DMS79 (cell line): ENCODE measurements around the gene DGKG.

Experiments
- DNase-seq: peaks from one replicate; lab custom pipeline; 2025; lab: John Stamatoyannopoulos, UW

Gene DGKG

GRCh38 chr3:186239321-186239720, 122.7 kb downstream of the DGKG start:
- no peak for DNase-seq

GRCh38 chr3:186237915-186238314, 124.1 kb downstream of the DGKG start:
- DNase-seq, result no peak

DNA sequence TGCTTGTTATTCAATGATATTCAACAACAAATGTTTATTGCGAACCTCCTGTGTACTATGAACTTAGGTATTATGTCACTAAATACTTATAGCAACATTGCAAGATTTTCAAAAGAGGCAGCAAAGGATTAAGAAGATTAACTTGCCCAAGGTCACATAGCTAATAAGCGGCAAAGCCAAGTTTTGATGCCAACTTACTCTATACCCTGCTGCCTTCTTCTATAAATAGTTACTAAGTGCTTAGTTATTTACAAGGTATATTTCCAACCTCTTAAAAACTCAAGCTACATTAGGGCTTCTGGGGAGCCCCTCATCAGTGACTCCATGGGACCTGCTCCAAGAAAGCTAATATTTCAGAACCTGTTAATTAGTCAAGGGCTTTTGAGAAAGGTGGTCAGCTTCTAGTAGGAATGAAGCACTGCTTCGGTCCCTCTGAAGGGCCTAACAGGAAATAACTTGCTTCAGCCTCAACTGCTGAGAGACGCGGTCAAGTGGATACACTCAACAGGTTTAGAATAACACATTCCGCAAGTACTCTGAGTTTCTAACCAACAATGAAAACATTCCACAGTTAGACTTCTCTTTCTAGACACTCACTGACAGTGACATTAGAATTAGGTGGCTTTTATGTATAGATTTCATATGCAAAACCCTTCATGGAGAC, 125.5 kb downstream of the DGKG start:
- peak; percentile 35 for DNase-seq

DNA sequence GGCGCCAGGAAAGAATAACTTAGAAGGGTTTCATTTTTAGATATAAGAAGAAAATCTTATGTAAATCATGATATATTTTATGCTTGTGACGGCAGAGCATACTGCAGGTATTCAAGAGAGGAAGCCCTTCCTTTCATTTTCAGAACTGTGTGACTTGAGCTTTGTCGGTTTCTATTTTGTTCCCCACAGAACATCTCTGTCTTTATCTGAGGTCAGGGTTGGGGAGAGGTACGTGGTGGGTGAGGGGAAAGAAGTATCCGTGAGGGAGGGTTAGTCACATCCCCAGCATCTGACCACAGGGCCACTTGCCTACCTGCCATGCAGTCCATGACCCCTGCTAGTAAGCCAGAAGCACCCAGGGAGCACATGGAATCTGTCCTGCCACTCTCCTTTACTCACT, 126.5 kb downstream of the DGKG start:
- DNase-seq, result no peak

- no peak for DNase-seq
Measured at GRCh38 chr3:186234152-186234551, 127.9 kb downstream of the DGKG start.

- no peak for DNase-seq
Measured at GRCh38 chr3:186226482-186226881, 135.6 kb downstream of the DGKG start.

- no peak for DNase-seq
Measured at GRCh38 chr3:186225603-186226002, 136.4 kb downstream of the DGKG start.

DNA sequence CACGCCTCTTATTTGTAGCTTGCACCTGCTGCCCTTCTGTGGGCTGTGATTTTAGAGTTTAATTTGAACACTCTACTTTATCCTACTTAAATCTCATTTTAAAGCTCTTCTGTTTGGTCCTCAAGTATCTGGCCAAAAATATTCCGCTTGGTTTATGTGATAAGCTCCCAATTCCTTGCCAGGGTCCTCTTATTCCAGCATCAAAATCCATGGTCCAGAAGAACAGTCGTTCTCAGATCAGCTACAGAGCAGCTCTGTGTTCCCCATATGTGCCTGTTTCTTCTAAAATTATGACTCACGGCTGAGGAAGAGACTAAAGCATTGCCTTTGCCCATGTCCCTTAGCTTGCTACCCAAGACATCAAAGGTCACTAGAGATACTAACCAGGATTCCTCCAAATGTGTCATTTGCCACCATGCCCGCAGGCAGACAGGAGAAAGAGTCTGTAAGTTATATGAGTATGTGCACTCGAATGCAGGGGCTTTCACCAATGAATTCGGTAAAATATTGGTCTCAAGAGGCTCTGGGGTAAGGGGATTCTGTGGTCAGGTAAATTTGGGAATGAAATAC, 137.9 kb downstream of the DGKG start:
- DNase-seq, result no peak

DNA sequence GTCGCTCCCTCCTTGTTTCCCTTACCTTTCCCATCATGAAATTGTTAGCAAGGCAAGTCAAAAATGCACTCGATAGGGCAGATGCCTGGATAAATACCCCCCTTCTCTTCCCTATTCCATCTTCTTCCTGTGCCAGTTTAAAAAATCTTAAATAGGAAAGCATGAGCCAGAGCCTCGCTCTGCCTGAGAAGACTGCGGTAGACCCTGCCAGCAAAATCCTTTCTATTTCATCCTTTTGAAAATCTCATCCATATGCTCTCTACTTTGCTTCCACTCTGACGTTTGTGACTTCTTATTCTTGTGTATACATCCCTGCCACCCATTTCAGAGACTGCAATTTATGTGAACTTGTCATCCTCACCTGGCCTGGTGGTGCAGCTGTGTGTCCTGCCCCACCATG, 138.6 kb downstream of the DGKG start:
- DNase-seq, result no peak

DNA sequence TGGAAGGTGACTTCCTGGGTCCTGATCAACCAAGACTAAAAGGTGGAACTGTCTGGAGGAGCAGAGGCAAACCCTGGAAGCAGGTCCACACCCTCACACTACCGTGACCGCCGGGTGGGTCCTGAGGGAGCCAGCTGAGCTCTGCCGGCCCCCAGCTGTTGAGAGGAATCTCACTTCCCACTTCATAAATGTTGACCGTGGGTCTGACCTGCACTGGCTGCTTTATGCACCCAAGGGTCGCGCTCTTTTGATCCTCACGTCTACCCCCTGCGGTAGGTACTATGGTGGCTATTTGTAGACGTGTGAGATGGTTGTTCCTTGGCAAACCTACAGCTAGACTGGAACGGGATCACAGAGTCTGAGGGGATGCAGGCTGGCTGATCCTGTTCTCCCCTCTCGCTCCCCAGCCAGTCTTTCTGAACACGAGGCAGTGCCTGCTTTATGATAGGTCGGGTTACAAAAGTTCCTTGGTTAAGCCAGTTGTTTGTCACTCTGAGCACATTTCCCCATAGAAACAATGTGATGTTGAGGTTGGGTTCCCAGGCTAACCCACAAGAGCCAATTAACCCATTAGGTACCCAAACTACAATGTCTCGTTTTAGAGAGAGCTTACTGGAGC, 140.2 kb downstream of the DGKG start:
- DNase-seq, result no peak

- DNase-seq, result no peak
Measured at GRCh38 chr3:186220911-186221645, 141.0 kb downstream of the DGKG start.

GRCh38 chr3:186220365-186220764, 141.7 kb downstream of the DGKG start:
- DNase-seq, result no peak

GRCh38 chr3:186219211-186219638, 142.8 kb downstream of the DGKG start:
- no peak for DNase-seq

DNA sequence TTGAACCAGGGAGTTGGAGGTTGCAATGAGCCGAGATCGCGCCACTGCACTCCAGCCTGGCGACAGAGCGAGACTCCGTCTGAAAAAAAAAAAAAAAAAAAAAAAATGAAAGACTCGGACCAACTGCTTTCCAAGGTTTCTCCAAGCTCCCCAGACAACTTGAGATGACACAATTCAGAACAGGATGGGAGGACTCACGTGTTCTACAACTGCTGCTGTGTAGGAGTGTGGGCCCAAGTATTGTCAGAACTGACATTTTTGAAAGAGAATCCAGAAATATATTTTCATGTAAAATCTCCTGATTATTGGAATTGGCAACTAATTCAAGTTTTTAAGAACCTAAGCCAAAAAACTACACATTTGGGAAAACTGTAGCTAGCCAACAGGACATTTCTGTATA, 143.6 kb downstream of the DGKG start:
- DNase-seq, result no peak

- DNase-seq, result no peak
Measured at GRCh38 chr3:186217820-186218164, 144.2 kb downstream of the DGKG start.

- no peak for DNase-seq
Measured at GRCh38 chr3:186216900-186217819, 144.9 kb downstream of the DGKG start.

DNA sequence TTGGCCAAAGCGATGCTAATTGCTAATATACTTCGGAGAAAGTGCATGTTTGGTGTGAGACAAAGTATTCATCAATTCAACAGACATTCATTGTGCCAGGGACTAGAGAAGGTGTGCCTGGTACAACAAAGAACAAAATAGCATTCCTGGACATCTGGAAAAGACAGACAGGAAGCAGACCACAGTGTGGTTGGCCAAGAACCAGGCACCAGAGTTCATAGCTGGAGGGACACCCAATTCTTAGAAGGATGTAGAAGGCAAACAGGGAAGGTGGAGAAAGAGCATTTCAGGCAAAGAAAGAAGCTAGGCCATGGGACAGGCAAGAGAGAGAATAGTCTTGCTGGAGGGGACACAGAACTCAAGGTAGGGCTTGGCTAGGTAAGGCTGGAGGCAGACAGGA, 147.4 kb downstream of the DGKG start:
- no peak for DNase-seq

DNA sequence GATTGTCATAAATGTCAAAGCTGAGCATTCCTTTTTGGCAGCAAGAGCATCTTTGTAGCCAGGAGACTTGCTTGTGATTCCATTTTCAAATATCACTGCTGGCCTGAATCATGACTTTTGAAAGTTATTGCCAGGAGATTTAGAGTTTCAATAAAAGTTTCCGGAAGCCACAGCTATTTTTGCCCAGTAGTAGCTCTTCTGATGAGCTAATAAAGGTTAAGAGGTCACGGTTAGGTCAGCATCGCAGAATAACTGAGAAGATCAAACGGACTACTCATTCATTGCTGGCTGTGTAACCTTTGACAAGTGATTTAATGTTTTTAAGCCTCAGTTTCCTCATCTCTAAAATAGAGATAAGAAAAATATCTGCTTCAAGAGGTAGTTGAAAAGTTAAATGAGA, 148.1 kb downstream of the DGKG start:
- no peak for DNase-seq

DNA sequence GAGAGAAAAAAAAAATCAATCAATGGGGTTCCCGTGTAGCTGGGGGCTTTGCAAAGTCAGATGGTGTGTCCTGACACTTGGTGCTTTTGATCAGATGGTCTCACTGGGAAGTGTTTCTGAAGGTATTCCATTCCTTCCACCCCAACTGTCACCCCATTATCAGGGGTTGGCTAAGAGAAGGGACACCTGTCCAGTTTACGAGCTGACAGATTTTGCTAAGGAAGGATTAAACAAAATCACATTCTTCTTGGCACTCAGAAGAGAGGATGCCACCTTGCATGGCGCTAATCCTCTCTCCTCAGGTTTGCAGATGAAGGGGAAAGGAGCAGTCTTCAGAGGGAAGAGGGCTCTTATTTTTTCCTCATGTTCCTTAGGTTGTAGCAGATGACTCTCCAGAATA, 149.4 kb downstream of the DGKG start:
- DNase-seq, result no peak

GRCh38 chr3:186210852-186211500, 151.1 kb downstream of the DGKG start:
- DNase-seq, result no peak
